RWPE2 (cell line): ENCODE results near the gene RAB3A.

ENCODE experiments used
- ATAC-seq: fragments of 200-7000 bp; cut with Tn5 transposase; 3 replicates; pipeline ENCODE4 v1.9.1; 2021; ENCODE audit warnings: low read depth
- DNase-seq: peaks from one replicate; pipeline ENCODE4 v3.0.0-alpha.2; 2020; ENCODE audit warnings: low spot score
- H3K27ac ChIP-seq: fragments of 450-650 bp; 2 replicates; pipeline ENCODE4 v1.5.1; 2017; ENCODE audit warnings: mild to moderate bottlenecking; ENCODE audit not compliant: poor library complexity, severe bottlenecking
- H3K27me3 ChIP-seq: fragments of 250-450 bp; sonication (Bioruptor Pico); 2 replicates; pipeline ENCODE4 v1.5.1; 2021; ENCODE audit warnings: mild to moderate bottlenecking, moderate library complexity; ENCODE audit not compliant: insufficient read depth, poor library complexity, severe bottlenecking
- H3K36me3 ChIP-seq: fragments of 250-450 bp; sonication (Bioruptor Pico); 2 replicates; pipeline ENCODE4 v1.5.1; 2020; ENCODE audit warnings: low read depth, mild to moderate bottlenecking, moderate library complexity
- H3K4me1 ChIP-seq: fragments of 250-450 bp; sonication (Bioruptor Pico); 2 replicates; pipeline ENCODE4 v1.5.1; 2021; ENCODE audit warnings: mild to moderate bottlenecking, moderate library complexity; ENCODE audit not compliant: insufficient read depth, poor library complexity, severe bottlenecking
- H3K4me3 ChIP-seq: fragments of 250-450 bp; sonication (Bioruptor Pico); 2 replicates; pipeline ENCODE4 v1.5.1; 2021; ENCODE audit warnings: mild to moderate bottlenecking, moderate library complexity; ENCODE audit not compliant: severe bottlenecking
- H3K9me3 ChIP-seq: fragments of 250-450 bp; sonication (Bioruptor Pico); 2 replicates; pipeline ENCODE4 v1.5.1; 2021; ENCODE audit warnings: mild to moderate bottlenecking, moderate library complexity; ENCODE audit not compliant: severe bottlenecking
- TF ChIP-seq, protein P1 (sequence below): fragments of 450-650 bp; IDR thresholded peaks from one replicate; pipeline ENCODE4 v1.5.1; 2017; ENCODE audit warnings: mild to moderate bottlenecking, moderate library complexity; ENCODE audit not compliant: poor library complexity, severe bottlenecking

RAB3A gene

GRCh38 chr19:18232540-18233223, 28.8 kb upstream of the RAB3A start:
- ATAC-seq (peak; percentile 26; the same call in 2 of the 3 replicates), DNase-seq (no peak)
- H3K9me3 ChIP-seq, result no peaks in the 10 kb centered on the region
- H3K4me3 ChIP-seq, result no peak overlapping the region
- TF ChIP-seq, protein P1, sequence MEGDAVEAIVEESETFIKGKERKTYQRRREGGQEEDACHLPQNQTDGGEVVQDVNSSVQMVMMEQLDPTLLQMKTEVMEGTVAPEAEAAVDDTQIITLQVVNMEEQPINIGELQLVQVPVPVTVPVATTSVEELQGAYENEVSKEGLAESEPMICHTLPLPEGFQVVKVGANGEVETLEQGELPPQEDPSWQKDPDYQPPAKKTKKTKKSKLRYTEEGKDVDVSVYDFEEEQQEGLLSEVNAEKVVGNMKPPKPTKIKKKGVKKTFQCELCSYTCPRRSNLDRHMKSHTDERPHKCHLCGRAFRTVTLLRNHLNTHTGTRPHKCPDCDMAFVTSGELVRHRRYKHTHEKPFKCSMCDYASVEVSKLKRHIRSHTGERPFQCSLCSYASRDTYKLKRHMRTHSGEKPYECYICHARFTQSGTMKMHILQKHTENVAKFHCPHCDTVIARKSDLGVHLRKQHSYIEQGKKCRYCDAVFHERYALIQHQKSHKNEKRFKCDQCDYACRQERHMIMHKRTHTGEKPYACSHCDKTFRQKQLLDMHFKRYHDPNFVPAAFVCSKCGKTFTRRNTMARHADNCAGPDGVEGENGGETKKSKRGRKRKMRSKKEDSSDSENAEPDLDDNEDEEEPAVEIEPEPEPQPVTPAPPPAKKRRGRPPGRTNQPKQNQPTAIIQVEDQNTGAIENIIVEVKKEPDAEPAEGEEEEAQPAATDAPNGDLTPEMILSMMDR, result no peak
- no peaks in the 10 kb centered on the region for H3K27me3 ChIP-seq
- H3K36me3 ChIP-seq, result no peaks in the 10 kb centered on the region
- H3K27ac ChIP-seq, result no peak overlapping the region
- H3K4me1 ChIP-seq, result no peaks in the 10 kb centered on the region

DNA sequence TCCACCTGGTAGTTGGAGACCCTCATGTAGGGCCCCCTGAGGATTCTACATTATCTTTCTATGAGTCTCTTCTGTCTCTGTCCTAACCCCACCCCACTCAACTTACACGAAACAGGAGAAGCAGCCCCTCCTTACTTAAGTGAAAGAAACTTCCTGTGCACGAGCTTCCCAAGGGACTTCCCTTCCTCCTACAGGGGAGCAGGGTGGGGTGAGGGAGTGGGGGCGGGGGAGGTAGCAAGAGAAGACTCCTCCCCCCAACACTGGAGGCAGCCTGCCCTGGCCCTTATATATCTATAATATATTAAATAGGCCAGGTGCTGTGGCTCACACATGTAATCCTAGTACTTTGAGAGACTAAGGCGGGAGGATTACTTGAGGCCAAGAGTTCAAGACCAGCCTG, 27.9 kb upstream of the RAB3A start:
- DNase-seq, result no peak
- H3K27me3 ChIP-seq, result no peaks in the 10 kb centered on the region
- ATAC-seq, result no peak
- H3K4me3 ChIP-seq, result no peak overlapping the region
- no peaks in the 10 kb centered on the region for H3K36me3 ChIP-seq
- H3K9me3 ChIP-seq, result no peaks in the 10 kb centered on the region
- TF ChIP-seq, protein P1, result no peak
- H3K4me1 ChIP-seq, result no peaks in the 10 kb centered on the region
- H3K27ac ChIP-seq, result no peak overlapping the region

- no peaks in the 10 kb centered on the region for H3K4me1 ChIP-seq
- peaks cover under 1% of the 10 kb centered on the region for H3K27me3 ChIP-seq
- ATAC-seq (peak; percentile 39; the same call in 1 of the 3 replicates), DNase-seq (no peak)
- no peaks in the 10 kb centered on the region for H3K9me3 ChIP-seq
- H3K4me3 ChIP-seq, result no peak overlapping the region
- TF ChIP-seq, protein P1, result no peak
- no peaks in the 10 kb centered on the region for H3K36me3 ChIP-seq
- H3K27ac ChIP-seq, result no peak overlapping the region
These were observed 27.3 kb upstream of the RAB3A start for GRCh38 chr19:18230941-18231734.

DNA sequence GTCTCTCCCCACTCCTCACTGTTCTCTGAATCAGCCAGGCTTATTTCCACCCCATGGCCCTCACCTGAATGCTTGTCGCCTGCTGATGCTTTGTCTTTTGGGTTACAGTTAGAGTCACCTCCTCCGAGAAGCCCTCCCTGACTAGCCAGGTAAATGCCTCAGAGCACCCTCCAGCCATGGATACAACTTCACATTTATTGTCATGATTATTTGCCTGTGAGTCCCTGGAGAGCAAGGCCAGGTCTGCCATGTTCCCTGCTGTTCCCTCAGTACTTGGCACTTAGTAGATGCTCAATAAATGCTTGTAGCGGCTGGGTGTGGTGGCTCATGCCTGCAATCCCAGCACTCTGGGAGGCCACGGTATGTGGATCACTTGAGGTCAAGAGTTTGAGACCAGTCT, 26.1 kb upstream of the RAB3A start:
- TF ChIP-seq, protein P1, result no peak
- Histone ChIP-seq H3K36me3 (no peaks in the 10 kb centered on the region), H3K27ac (no peak overlapping the region), H3K9me3 (no peaks in the 10 kb centered on the region), H3K4me1 (no peaks in the 10 kb centered on the region), H3K4me3 (no peak overlapping the region), H3K27me3 (peaks cover 12% of the 10 kb centered on the region)
- ATAC-seq (no peak), DNase-seq (no peak)
